Hematopoietic multipotent progenitor cell treated with erythropoietin and hydrocortisone succinate and interleukin-3 and kit ligand, for 15 days (in vitro differentiated cells): ENCODE results near the gene ARID3B.
"Not testable (repeated sequence)": the region's sequence is repeated elsewhere in the genome, so short reads cannot be mapped to it uniquely, and the experiment has no call there.

Source experiments
- DNase-seq: peaks from one replicate; pipeline ENCODE4 v3.0.0-alpha.2; 2015; ENCODE audit warnings: low spot score

The ARID3B gene

GRCh38 chr15:74621546-74621920 lies 80.5 kb downstream of the ARID3B start:
- no peak for DNase-seq

- DNase-seq = no peak
Observed at GRCh38 chr15:74621936-74622335, 80.9 kb downstream of the ARID3B start.

- DNase-seq = no peak
Observed at GRCh38 chr15:74622758-74623157, 81.7 kb downstream of the ARID3B start.

- no peak for DNase-seq
Observed at GRCh38 chr15:74624020-74624602, 83.1 kb downstream of the ARID3B start.

GRCh38 chr15:74625693-74626092 lies 84.7 kb downstream of the ARID3B start:
- no peak for DNase-seq

GRCh38 chr15:74626336-74626735 lies 85.3 kb downstream of the ARID3B start:
- no peak for DNase-seq

- no peak for DNase-seq
Observed at GRCh38 chr15:74626752-74627692, 86.0 kb downstream of the ARID3B start.

- no peak for DNase-seq
Observed at GRCh38 chr15:74627766-74628165, 86.7 kb downstream of the ARID3B start.

GRCh38 chr15:74628199-74628598 lies 87.2 kb downstream of the ARID3B start:
- DNase-seq = no peak

- no peak for DNase-seq
Observed at GRCh38 chr15:74628949-74629348, 87.9 kb downstream of the ARID3B start.

- DNase-seq = not testable (repeated sequence)
Observed at GRCh38 chr15:74629696-74630095, 88.7 kb downstream of the ARID3B start.

- no peak for DNase-seq
Observed at GRCh38 chr15:74630284-74631086, 89.5 kb downstream of the ARID3B start.

GRCh38 chr15:74631087-74631385 lies 90.0 kb downstream of the ARID3B start:
- no peak for DNase-seq

- DNase-seq = no peak
Observed at GRCh38 chr15:74631408-74631807, 90.4 kb downstream of the ARID3B start.

GRCh38 chr15:74631935-74632560 lies 91.0 kb downstream of the ARID3B start:
- peak; percentile 74 for DNase-seq

- DNase-seq = no peak
Observed at GRCh38 chr15:74632601-74633000, 91.6 kb downstream of the ARID3B start.

- no peak for DNase-seq
Observed at GRCh38 chr15:74633781-74634180, 92.8 kb downstream of the ARID3B start.

- DNase-seq = peak; percentile 81
Observed at GRCh38 chr15:74635228-74635627, 94.2 kb downstream of the ARID3B start.

- DNase-seq = no peak
Observed at GRCh38 chr15:74636984-74637383, 96.0 kb downstream of the ARID3B start.

- no peak for DNase-seq
Observed at GRCh38 chr15:74641151-74641550, 100.1 kb downstream of the ARID3B start.

- no peak for DNase-seq
Observed at GRCh38 chr15:74642348-74642733, 101.3 kb downstream of the ARID3B start.
